Tibial artery (tissue), 4 donors: ENCODE data around the gene SYNPO2L.

ENCODE experiments used
- DNase-seq, 2 donors: peaks; one replicate each; pipeline ENCODE4 v3.0.0-alpha.2; 2019
- H3K27ac ChIP-seq, 2 donors: fragments of 200-600 bp; sonication (generic) in 1 of 2; 1 replicate in 1 of 2; 2 replicates in 1 of 2; pipeline ENCODE4 v1.5.1; 2018 to 2019; ENCODE audit warnings: mild to moderate bottlenecking in 1 of 2
- H3K27me3 ChIP-seq, 2 donors: fragments of 200-600 bp; sonication (generic) in 1 of 2; one replicate each; pipeline versions ENCODE4 v1.5.1 to v1.6.0; 2016 to 2019
- H3K36me3 ChIP-seq, 3 donors: fragments of 200-600 bp; sonication (generic) in 2 of 3; one replicate each; pipeline ENCODE4 v1.5.1; 2016 to 2019; ENCODE audit warnings: mild to moderate bottlenecking in 2 of 3
- H3K4me1 ChIP-seq, 4 donors: fragments of 200-600 bp; sonication (generic) in 2 of 4; 1 replicate in 3 of 4; 2 replicates in 1 of 4; pipeline ENCODE4 v1.5.1; 2016 to 2019
- H3K4me3 ChIP-seq, 2 donors: fragments of 200-600 bp; sonication (generic) in 1 of 2; 1 replicate in 1 of 2; 2 replicates in 1 of 2; pipeline ENCODE4 v1.5.1; 2018 to 2019; ENCODE audit warnings: mild to moderate bottlenecking in 2 of 2
- H3K9me3 ChIP-seq, 3 donors: fragments of 200-600 bp; sonication (generic) in 1 of 3; one replicate each; pipeline ENCODE4 v1.5.1; 2016 to 2019
- CTCF ChIP-seq, 2 experiments: fragments of 200-600 bp in 1 of 2; fragments of 450-650 bp in 1 of 2; IDR thresholded peaks; one replicate each; pipeline ENCODE4 v1.5.1; 2017 to 2019; ENCODE audit warnings: antibody characterized with exemption in 2 of 2, mild to moderate bottlenecking in 1 of 2, moderate library complexity in 1 of 2
- intact Hi-C: fragments of 100-400 bp; cut with DNase I; formaldehyde crosslinking; loops from one replicate; pipeline ENCODE4 v1.15.0; 2023; ENCODE audit warnings: low total_unique reads

SYNPO2L gene

GRCh38 chr10:73650537-73651331 lies 5.1 kb downstream of the SYNPO2L start:
- Histone ChIP-seq H3K27ac (peak overlapping the region; percentile 8 to 41), H3K4me3 (no peak overlapping the region), H3K4me1 (peaks cover 4 to 44% (median 17%) of the 10 kb centered on the region in 4 donors), H3K27me3 (no peaks in the 10 kb centered on the region), H3K9me3 (no peaks in the 10 kb centered on the region), H3K36me3 (no peaks in the 10 kb centered on the region)
- DNase-seq, result no peak
- no peak for TF ChIP-seq CTCF (IDR thresholded peaks at IDR 0.05)
- intact Hi-C loops, result no loop called here

- H3K4me1 ChIP-seq, result peaks cover 4 to 37% (median 12%) of the 10 kb centered on the region in 4 donors
Measured at GRCh38 chr10:73649876-73650536, 5.8 kb downstream of the SYNPO2L start.

GRCh38 chr10:73648975-73649829 lies 6.6 kb downstream of the SYNPO2L start:
- no peak overlapping the region for H3K4me3 ChIP-seq
- no peak for TF ChIP-seq CTCF (IDR thresholded peaks at IDR 0.05)
- H3K4me1 ChIP-seq, result peaks cover 4 to 39% (median 12%) of the 10 kb centered on the region in 4 donors
- DNase-seq, result no peak
- H3K36me3 ChIP-seq, result no peaks in the 10 kb centered on the region
- H3K9me3 ChIP-seq, result no peaks in the 10 kb centered on the region
- H3K27ac ChIP-seq, result peak overlapping the region in 1 of 2 donors; percentile 77
- H3K27me3 ChIP-seq, result no peaks in the 10 kb centered on the region
- intact Hi-C loops, result no loop called here

More at GRCh38 chr10:73649876-73650536, 5.8 kb downstream of the SYNPO2L start:
- no peak for TF ChIP-seq CTCF (IDR thresholded peaks at IDR 0.05)
- intact Hi-C loops, result no loop called here
- Histone ChIP-seq H3K27ac (no peak overlapping the region), H3K36me3 (no peaks in the 10 kb centered on the region), H3K4me3 (no peak overlapping the region), H3K9me3 (no peaks in the 10 kb centered on the region), H3K27me3 (no peaks in the 10 kb centered on the region)
- no peak for DNase-seq

- Histone ChIP-seq H3K4me3 (peak overlapping the region; percentile 69 to 85), H3K27ac (peak overlapping the region; percentile 70 to 77), H3K36me3 (no peaks in the 10 kb centered on the region), H3K27me3 (no peaks in the 10 kb centered on the region), H3K9me3 (no peaks in the 10 kb centered on the region), H3K4me1 (peaks cover 4 to 47% (median 15%) of the 10 kb centered on the region in 4 donors)
- DNase-seq, result no peak
- intact Hi-C loops, result no loop called here
- no peak for TF ChIP-seq CTCF (IDR thresholded peaks at IDR 0.05)
Measured at GRCh38 chr10:73647875-73648651, 7.8 kb downstream of the SYNPO2L start.
